ENCODE data around the gene CMSS1. TPM values are rescaled to one million over a fixed set of nuclear protein-coding genes. Genes with fewer than 3 reads are reported as not detected.

CMSS1 gene
- total and polyA plus RNA-seq, 2 donors = 14.7 to 25.0 TPM

GRCh38 chr3:99865321-99865720, 47.7 kb downstream of the CMSS1 start:
- WGBS = 71% methylated on average over 1 of the region's 1 CpG
- no peak for DNase-seq (ENCODE audit: extremely low spot score)
- Histone ChIP-seq H3K36me3 (ENCODE audit: insufficient read depth) (no peaks in the 10 kb centered on the region), H3K4me1 (ENCODE audit: insufficient read depth) (no peaks in the 10 kb centered on the region), H3K27ac (ENCODE audit: low read depth) (no peak overlapping the region), H3K4me3 (ENCODE audit: low read depth, low read length) (no peak overlapping the region)

DNA sequence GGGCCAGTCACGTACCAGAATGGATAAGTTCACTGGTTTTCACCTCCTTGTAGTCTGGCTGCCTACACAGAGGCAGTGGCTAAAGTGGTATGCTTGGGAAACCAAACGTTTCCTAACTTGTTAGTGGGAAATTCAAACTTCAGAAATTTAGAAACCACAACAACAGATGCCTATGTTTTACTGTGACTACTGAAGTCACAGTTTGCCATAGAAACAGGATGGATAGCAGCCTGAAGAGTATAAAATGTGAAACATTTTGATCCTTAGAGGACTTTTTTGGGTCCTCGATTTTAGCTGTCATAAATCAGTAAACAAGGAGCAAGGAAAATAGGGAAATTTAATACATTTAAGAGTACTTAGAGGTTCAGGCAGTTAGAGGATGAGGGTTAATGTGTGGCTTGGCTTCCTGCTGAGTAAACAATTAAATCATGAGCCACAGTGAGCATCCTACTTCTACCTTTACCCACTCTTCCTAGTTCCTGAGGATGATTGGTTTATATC, 48.6 kb downstream of the CMSS1 start:
- H3K36me3 ChIP-seq (ENCODE audit: insufficient read depth) = no peaks in the 10 kb centered on the region
- 26% methylated on average over 3 of the region's 3 CpGs for WGBS
- peak overlapping the region; percentile 38 for H3K27ac ChIP-seq (ENCODE audit: low read depth)
- no peaks in the 10 kb centered on the region for H3K4me1 ChIP-seq (ENCODE audit: insufficient read depth)
- DNase-seq (ENCODE audit: extremely low spot score) = no peak
- H3K4me3 ChIP-seq (ENCODE audit: low read depth, low read length) = no peak overlapping the region

DNA sequence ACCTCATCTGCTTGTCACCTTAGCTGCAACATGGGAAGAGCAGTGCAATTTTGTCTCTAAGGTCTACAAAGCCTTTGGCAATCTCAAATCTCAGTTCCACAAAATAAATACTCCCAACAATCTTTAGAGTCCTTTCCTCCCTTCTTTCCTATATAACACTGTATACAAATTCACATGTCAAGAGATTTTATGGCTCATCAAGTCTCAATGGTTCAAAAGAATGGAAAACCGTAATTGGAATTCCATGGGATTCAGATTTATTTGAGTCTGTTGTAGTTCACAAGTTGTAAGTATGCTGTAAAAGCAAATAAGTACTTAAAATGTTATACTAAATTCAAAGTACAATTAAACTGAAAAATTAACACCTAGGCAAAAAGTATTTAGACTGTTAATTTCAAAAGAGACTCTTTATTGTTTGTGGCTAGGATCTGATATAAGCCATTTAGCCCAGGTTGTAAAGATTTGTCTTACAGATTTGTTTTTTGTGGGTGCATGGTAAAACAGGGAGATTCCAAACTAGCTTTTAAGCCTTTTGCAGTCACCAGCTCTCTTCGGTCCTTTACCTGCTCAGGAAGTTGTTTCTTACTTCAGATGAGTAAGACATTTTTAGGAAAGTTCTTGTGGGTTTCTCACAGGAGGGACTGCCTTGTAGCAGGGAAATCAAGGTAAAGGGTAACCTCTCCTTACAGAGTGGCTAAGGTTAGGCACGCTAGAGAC, 50.1 kb downstream of the CMSS1 start:
- 56% methylated on average over 3 of the region's 3 CpGs for WGBS
- no peak for DNase-seq (ENCODE audit: extremely low spot score)
- no peaks in the 10 kb centered on the region for H3K4me1 ChIP-seq (ENCODE audit: insufficient read depth)

DNA sequence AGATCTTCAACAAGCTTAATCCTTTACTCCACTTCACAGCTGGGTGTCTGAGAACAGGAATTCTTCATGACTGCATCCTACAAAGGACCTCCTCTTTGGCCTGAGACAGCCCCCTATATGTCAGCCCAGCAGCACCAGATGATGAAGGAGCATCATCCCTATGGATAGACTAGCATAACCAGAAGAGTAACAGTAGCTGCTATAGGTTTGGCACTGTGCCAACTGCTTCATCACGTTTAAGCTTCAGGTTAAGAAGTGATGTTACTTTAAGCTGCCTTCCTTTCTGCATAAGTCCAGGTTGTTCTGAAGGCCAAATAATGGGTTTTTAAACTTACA, 50.6 kb downstream of the CMSS1 start:
- H3K4me3 ChIP-seq (ENCODE audit: low read depth, low read length) = no peak overlapping the region
- H3K4me1 ChIP-seq (ENCODE audit: insufficient read depth) = no peaks in the 10 kb centered on the region
- H3K27ac ChIP-seq (ENCODE audit: low read depth) = peak overlapping the region; percentile 31
- H3K36me3 ChIP-seq (ENCODE audit: insufficient read depth) = no peaks in the 10 kb centered on the region
- no peak for DNase-seq (ENCODE audit: extremely low spot score)
- 5% methylated on average over 1 of the region's 1 CpG for WGBS

More for the DNA sequence above, 50.1 kb downstream of the CMSS1 start:
- Histone ChIP-seq H3K27ac (ENCODE audit: low read depth) (no peak overlapping the region), H3K4me3 (ENCODE audit: low read depth, low read length) (no peak overlapping the region), H3K36me3 (ENCODE audit: insufficient read depth) (no peaks in the 10 kb centered on the region)

- H3K4me3 ChIP-seq (ENCODE audit: low read depth, low read length) = no peak overlapping the region
- no peaks in the 10 kb centered on the region for H3K4me1 ChIP-seq (ENCODE audit: insufficient read depth)
- H3K36me3 ChIP-seq (ENCODE audit: insufficient read depth) = no peaks in the 10 kb centered on the region
- no peak for DNase-seq (ENCODE audit: extremely low spot score)
- WGBS = 35% methylated on average over 1 of the region's 1 CpG
- peak overlapping the region; percentile 18 for H3K27ac ChIP-seq (ENCODE audit: low read depth)
Observed at GRCh38 chr3:99869621-99870020, 52.0 kb downstream of the CMSS1 start.

GRCh38 chr3:99870712-99871111, 53.0 kb downstream of the CMSS1 start:
- no peak for DNase-seq (ENCODE audit: extremely low spot score)
- Histone ChIP-seq H3K4me3 (ENCODE audit: low read depth, low read length) (no peak overlapping the region), H3K27ac (ENCODE audit: low read depth) (peak overlapping the region; percentile 6), H3K36me3 (ENCODE audit: insufficient read depth) (no peaks in the 10 kb centered on the region), H3K4me1 (ENCODE audit: insufficient read depth) (no peaks in the 10 kb centered on the region)
- 66% methylated on average over 2 of the region's 2 CpGs for WGBS

GRCh38 chr3:99871231-99872045, 53.8 kb downstream of the CMSS1 start:
- Histone ChIP-seq H3K27ac (ENCODE audit: low read depth) (no peak overlapping the region), H3K4me1 (ENCODE audit: insufficient read depth) (no peaks in the 10 kb centered on the region)

DNA sequence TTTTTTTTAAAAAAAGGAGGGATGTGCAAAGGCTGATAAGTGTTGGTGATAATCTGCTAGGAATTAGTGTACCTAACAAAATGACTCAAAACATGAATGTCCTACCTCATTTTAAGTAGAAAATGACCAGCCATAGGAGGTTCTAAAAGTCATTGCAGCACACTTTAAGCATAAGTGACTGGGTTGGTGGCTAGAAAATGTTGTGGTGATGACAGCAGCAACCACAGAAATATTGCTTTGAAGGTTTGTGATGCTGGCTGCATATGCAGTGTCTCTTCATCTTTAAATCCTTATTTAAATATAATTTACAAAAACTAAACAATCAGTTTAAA, 55.2 kb downstream of the CMSS1 start:
- Histone ChIP-seq H3K27ac (ENCODE audit: low read depth) (no peak overlapping the region), H3K4me1 (ENCODE audit: insufficient read depth) (no peaks in the 10 kb centered on the region)
- DNase-seq (ENCODE audit: extremely low spot score) = no peak

More at GRCh38 chr3:99871231-99872045, 53.8 kb downstream of the CMSS1 start:
- 42% methylated on average over 4 of the region's 4 CpGs for WGBS
- no peak overlapping the region for H3K4me3 ChIP-seq (ENCODE audit: low read depth, low read length)
- DNase-seq (ENCODE audit: extremely low spot score) = no peak
- H3K36me3 ChIP-seq (ENCODE audit: insufficient read depth) = no peaks in the 10 kb centered on the region

GRCh38 chr3:99873269-99874102, 55.8 kb downstream of the CMSS1 start:
- peak overlapping the region; percentile 25 for H3K4me3 ChIP-seq (ENCODE audit: low read depth, low read length)
- H3K36me3 ChIP-seq (ENCODE audit: insufficient read depth) = no peaks in the 10 kb centered on the region
- WGBS = 7% methylated on average over 2 of the region's 2 CpGs
- H3K27ac ChIP-seq (ENCODE audit: low read depth) = no peak overlapping the region
- DNase-seq (ENCODE audit: extremely low spot score) = no peak
- H3K4me1 ChIP-seq (ENCODE audit: insufficient read depth) = no peaks in the 10 kb centered on the region

More for the DNA sequence above, 55.2 kb downstream of the CMSS1 start:
- Histone ChIP-seq H3K4me3 (ENCODE audit: low read depth, low read length) (peak overlapping the region; percentile 26), H3K36me3 (ENCODE audit: insufficient read depth) (no peaks in the 10 kb centered on the region)

- H3K27ac ChIP-seq (ENCODE audit: low read depth) = no peak overlapping the region
- peak overlapping the region; percentile 25 for H3K4me3 ChIP-seq (ENCODE audit: low read depth, low read length)
- no peaks in the 10 kb centered on the region for H3K4me1 ChIP-seq (ENCODE audit: insufficient read depth)
- H3K36me3 ChIP-seq (ENCODE audit: insufficient read depth) = no peaks in the 10 kb centered on the region
- no peak for DNase-seq (ENCODE audit: extremely low spot score)
- WGBS = 32% methylated on average over 3 of the region's 3 CpGs
Observed at GRCh38 chr3:99874237-99875002, 56.8 kb downstream of the CMSS1 start.

DNA sequence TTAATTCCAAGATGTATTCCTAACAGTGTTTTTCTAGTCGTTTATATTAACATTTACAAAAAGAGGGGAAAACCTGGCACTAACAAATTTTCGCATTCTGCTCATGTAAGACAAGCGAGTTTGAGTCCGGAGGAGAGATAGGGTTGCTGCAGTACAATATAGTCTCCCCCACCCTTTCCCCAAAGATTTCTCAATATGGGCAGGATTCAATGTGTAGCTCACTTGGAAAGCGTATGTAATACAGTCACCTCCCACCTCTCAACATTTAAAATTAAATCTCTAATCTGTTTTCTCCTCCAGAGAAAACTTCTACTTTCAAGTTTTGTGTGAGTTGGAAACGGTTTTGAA, 57.9 kb downstream of the CMSS1 start:
- DNase-seq (ENCODE audit: extremely low spot score) = no peak
- 3% methylated on average over 6 of the region's 6 CpGs for WGBS
- peak overlapping the region; percentile 70 for H3K27ac ChIP-seq (ENCODE audit: low read depth)
- H3K4me1 ChIP-seq (ENCODE audit: insufficient read depth) = no peaks in the 10 kb centered on the region
- no peaks in the 10 kb centered on the region for H3K36me3 ChIP-seq (ENCODE audit: insufficient read depth)
- H3K4me3 ChIP-seq (ENCODE audit: low read depth, low read length) = peak overlapping the region; percentile 74

- Histone ChIP-seq H3K4me1 (ENCODE audit: insufficient read depth) (no peaks in the 10 kb centered on the region), H3K36me3 (ENCODE audit: insufficient read depth) (no peaks in the 10 kb centered on the region), H3K27ac (ENCODE audit: low read depth) (peak overlapping the region; percentile 70), H3K4me3 (ENCODE audit: low read depth, low read length) (peak overlapping the region; percentile 74)
- no peak for DNase-seq (ENCODE audit: extremely low spot score)
- 2% methylated on average over 63 of the region's 63 CpGs for WGBS
Observed at GRCh38 chr3:99875929-99876841, 58.5 kb downstream of the CMSS1 start.

Measured in urinary bladder (tissue), 4 donors.